Cardiac fibroblast (primary cell): Measurements from ENCODE around the gene NID1.

Experiments
- DNase-seq, 2 donors: peaks; one replicate each; pipeline versions ENCODE4 v3.0.0 to v3.0.0-alpha.2; 2010; ENCODE audit warnings: low read depth in 2 of 2
- H3K4me3 ChIP-seq, 2 donors: replicated peaks in 1 of 2; 1 replicate in 1 of 2; 2 replicates in 1 of 2; pipeline ENCODE4 v1.5.1; 2011; ENCODE audit warnings: low read depth in 2 of 2, low read length in 2 of 2, mild to moderate bottlenecking in 2 of 2, moderate library complexity in 1 of 2
- CTCF ChIP-seq: IDR thresholded peaks from one replicate; pipeline ENCODE4 v1.5.1; 2011; ENCODE audit warnings: low read depth, mild to moderate bottlenecking, low read length, inconsistent platforms

Gene NID1

GRCh38 chr1:236075848-236076247 lies 11.0 kb upstream of the NID1 start:
- TF ChIP-seq CTCF = no peak
- DNase-seq = no peak
- H3K4me3 ChIP-seq = no peak overlapping the region

GRCh38 chr1:236073307-236073897 lies 8.5 kb upstream of the NID1 start:
- no peak overlapping the region for H3K4me3 ChIP-seq
- no peak for DNase-seq
- TF ChIP-seq CTCF = no peak

GRCh38 chr1:236072001-236072400 lies 7.1 kb upstream of the NID1 start:
- TF ChIP-seq CTCF = no peak
- no peak for DNase-seq
- no peak overlapping the region for H3K4me3 ChIP-seq

GRCh38 chr1:236070753-236071152 lies 5.9 kb upstream of the NID1 start:
- no peak for DNase-seq
- H3K4me3 ChIP-seq = no peak overlapping the region
- no peak for TF ChIP-seq CTCF

GRCh38 chr1:236069796-236070195 lies 4.9 kb upstream of the NID1 start:
- no peak for DNase-seq
- no peak for TF ChIP-seq CTCF

GRCh38 chr1:236067854-236068454 lies 3.1 kb upstream of the NID1 start:
- no peak for TF ChIP-seq CTCF
- peak; percentile 81 to 83 for DNase-seq

More at GRCh38 chr1:236069796-236070195, 4.9 kb upstream of the NID1 start:
- no peak overlapping the region for H3K4me3 ChIP-seq

More at GRCh38 chr1:236067854-236068454, 3.1 kb upstream of the NID1 start:
- no peak overlapping the region for H3K4me3 ChIP-seq
